ENCODE measurements around the gene RAB11FIP4. TPM values are rescaled to one million over a fixed set of nuclear protein-coding genes. Genes with fewer than 3 reads are reported as not detected.

RAB11FIP4 gene
- total and polyA plus RNA-seq, 8 donors: 4.7 to 121 (median 11.7) TPM

DNA sequence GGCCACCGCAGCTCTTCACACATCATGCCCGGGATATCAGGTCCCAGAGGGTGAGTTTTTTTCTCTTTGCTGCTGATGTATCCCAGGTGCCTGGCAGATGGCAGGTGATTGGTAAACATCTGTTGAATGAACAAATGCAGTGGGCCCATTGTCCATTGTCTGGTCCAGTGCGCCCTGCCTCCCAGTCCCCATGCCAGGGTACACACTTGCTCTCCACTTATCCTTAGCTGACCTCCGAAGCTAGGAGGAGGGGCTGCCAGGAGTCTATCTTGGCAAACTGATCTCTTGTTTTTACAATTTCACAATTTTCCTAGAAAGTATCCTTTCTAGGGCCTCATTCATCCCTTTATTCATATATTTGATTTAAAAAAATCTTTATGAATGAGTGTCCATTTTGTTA is 196.0 kb downstream of the RAB11FIP4 start:
- H3K9me3 ChIP-seq: no peaks in the 10 kb centered on the region
- TF ChIP-seq POLR2A (IDR thresholded peaks at IDR 0.05) (no peak), EP300 (IDR thresholded peaks at IDR 0.05) (no peak), POLR2AphosphoS5 (IDR thresholded peaks at IDR 0.05) (no peak)
- 69 to 91% (median 83%) methylated on average over 4 of the region's 4 CpGs for WGBS, 5 donors

More for the DNA sequence above, 196.0 kb downstream of the RAB11FIP4 start:
- intact Hi-C loops (cut with DNase I; ENCODE audit: low total_unique reads): no loop called here
- DNase-seq: no peak
- Histone ChIP-seq H3K27me3 (no peaks in the 10 kb centered on the region), H3K4me1 (peaks cover 6 to 35% (median 16%) of the 10 kb centered on the region in 4 donors), H3K27ac (peak overlapping the region in 2 of 5 donors; percentile 21 to 48), H3K4me3 (no peak overlapping the region), H3K36me3 (peaks cover 0 to 15% (median 3%) of the 10 kb centered on the region in 4 donors)

Small RNA genes lying within 50 kb of the gene (small RNA-seq; reads per million reads assigned to genes)
- gene MIR193A (4.4 to 8.0 (median 5.9) reads per million in 4 donors), gene MIR4725 (0 to 0.07 (median 0) reads per million in 4 donors), gene RN7SL45P (0 reads per million in 4 donors), gene RN7SL79P (0 reads per million in 4 donors), gene RNU6ATAC7P (0 reads per million in 4 donors)

Other genes with a start within 250 kb of the RAB11FIP4 start
- 1 to 10 TPM in 1 of 5 donors, not detected in 4; 1.5 TPM for gene OMG, start 94.4 kb upstream of the RAB11FIP4 start, total RNA-seq
- 1 to 10 TPM in 1 of 3 donors, under 1 TPM in 2; 0.50 to 5.7 (median 0.75) TPM for gene OMG, start 94.4 kb upstream of the RAB11FIP4 start, polyA plus RNA-seq
- gene EVI2B, start 77.6 kb upstream of the RAB11FIP4 start, total RNA-seq: 10 to 100 TPM in 1 of 5 donors, 1 to 10 TPM in 4; 1.5 to 21.3 (median 9.8) TPM
- 1 to 10 TPM; 4.4 to 7.6 (median 4.6) TPM for gene EVI2B, start 77.6 kb upstream of the RAB11FIP4 start, polyA plus RNA-seq
- gene EVI2A, start 70.1 kb upstream of the RAB11FIP4 start, total RNA-seq: 1 to 10 TPM in 2 of 5 donors, not detected in 3; 4.5 to 8.8 TPM
- gene EVI2A, start 70.1 kb upstream of the RAB11FIP4 start, polyA plus RNA-seq: 10 to 100 TPM in 1 of 3 donors, 1 to 10 TPM in 2; 4.4 to 14.5 (median 5.4) TPM

Measured in stomach (tissue), 9 donors.